GM21447 (cell line): Measurements from ENCODE around the gene CPEB3.
A peak's percentile ranks its signal among the peaks of the same experiment; 100 is the strongest.
"Not testable (repeated sequence)": the region's sequence is repeated elsewhere in the genome, so short reads cannot be mapped to it uniquely, and the experiment has no call there.

Experiments used
- ATAC-seq: cut with Tn5 transposase; IDR thresholded peaks from one replicate; pipeline ENCODE4 v1.9.1; 2021; ENCODE audit not compliant: unreplicated experiment

CPEB3 gene

GRCh38 chr10:92290837-92291615 lies at the start of gene CPEB3, which contains the start of gene MARCHF5:
TSS of gene CPEB3 (minus strand) at chr10:92291078. CDS start at chr10:92240350, 50,728 bp downstream.
TSS of gene MARCHF5 (plus strand) at chr10:92291167. CDS start at chr10:92291495, 328 bp downstream.
- ATAC-seq: peak; percentile 98

GRCh38 chr10:92329927-92330326 lies 39.0 kb upstream of the CPEB3 start:
- not testable (repeated sequence) for ATAC-seq

GRCh38 chr10:92328993-92329392 lies 38.1 kb upstream of the CPEB3 start:
- ATAC-seq: no peak

- ATAC-seq: no peak
These were observed 36.9 kb upstream of the CPEB3 start for GRCh38 chr10:92327445-92328433.

- no peak for ATAC-seq
These were observed 32.2 kb upstream of the CPEB3 start for GRCh38 chr10:92323079-92323478.

- no peak for ATAC-seq
These were observed 25.7 kb upstream of the CPEB3 start for GRCh38 chr10:92316610-92317009.

- ATAC-seq: no peak
These were observed 22.9 kb upstream of the CPEB3 start for GRCh38 chr10:92313750-92314149.

- no peak for ATAC-seq
These were observed 18.4 kb upstream of the CPEB3 start for GRCh38 chr10:92309272-92309671.

GRCh38 chr10:92305133-92306072 lies 14.5 kb upstream of the CPEB3 start:
- ATAC-seq: no peak

GRCh38 chr10:92304061-92304460 lies 13.2 kb upstream of the CPEB3 start:
- ATAC-seq: no peak

GRCh38 chr10:92303096-92303495 lies 12.2 kb upstream of the CPEB3 start:
- ATAC-seq: no peak

- ATAC-seq: no peak
These were observed 7.6 kb upstream of the CPEB3 start for GRCh38 chr10:92298487-92298886.

- ATAC-seq: no peak
These were observed 1.3 kb upstream of the CPEB3 start for GRCh38 chr10:92291921-92292845.

GRCh38 chr10:92291616-92291865 lies 663 bp upstream of the CPEB3 start:
- ATAC-seq: no peak

GRCh38 chr10:92290076-92290836 lies 622 bp downstream of the CPEB3 start:
- ATAC-seq: peak; percentile 24

- no peak for ATAC-seq
These were observed 6.7 kb downstream of the CPEB3 start for GRCh38 chr10:92284112-92284704.

- ATAC-seq: no peak
These were observed 11.7 kb downstream of the CPEB3 start for GRCh38 chr10:92278996-92279696.

- no peak for ATAC-seq
These were observed 16.8 kb downstream of the CPEB3 start for GRCh38 chr10:92274071-92274470.
